IMR-90 (cell line): ENCODE results near the gene SERP1. TPM values are rescaled to one million over a fixed set of nuclear protein-coding genes. Genes with fewer than 3 reads are reported as not detected.

Experiments
- ATAC-seq: fragments of 200-7000 bp; cut with Tn5 transposase; 2 replicates; pipeline ENCODE4 v1.9.1; 2020; ENCODE audit warnings: low read depth, mild to moderate bottlenecking, moderate library complexity
- BruUV-seq: library from RNA; stranded (reverse); fragments of 400-500 nt; replicated peaks from 2 replicates; lab custom pipeline; 2021; lab: Mats Ljungman, UMichigan
- CTCF ChIA-PET: fragments of 300-600 bp; formaldehyde crosslinking; extraction: SDS; loops from one replicate; lab custom pipeline; 2021; ENCODE audit warnings: antibody characterized with exemption; lab: Yijun Ruan, JAX
- POLR2A ChIA-PET: fragments of 300-600 bp; sonication (Branson Sonifier 250); formaldehyde crosslinking; loops from one replicate; lab custom pipeline; 2022; ENCODE audit warnings: antibody characterized with exemption; ENCODE audit not compliant: unreplicated experiment; lab: Charles Lee
- DNase-seq: peaks from one replicate; pipeline ENCODE4 v3.0.0; 2013
- H2AFZ ChIP-seq: replicated peaks from 2 replicates; pipeline ENCODE3; 2013; ENCODE audit warnings: low read length, mild to moderate bottlenecking; ENCODE audit not compliant: poor library complexity
- H2AK5ac ChIP-seq: 2 replicates; pipeline ENCODE4 v1.6.1; 2013; ENCODE audit warnings: low read depth, low read length, inconsistent platforms
- H2AK9ac ChIP-seq: replicated peaks from 2 replicates; pipeline ENCODE3; 2013; ENCODE audit warnings: mild to moderate bottlenecking, low read depth, low read length, moderate library complexity; ENCODE audit not compliant: poor library complexity
- H2BK120ac ChIP-seq: 2 replicates; pipeline ENCODE4 v1.6.1; 2013; ENCODE audit warnings: low read depth, low read length, inconsistent platforms
- H2BK15ac ChIP-seq: 3 replicates; pipeline ENCODE4 v1.6.1; 2013; ENCODE audit warnings: low read depth, low read length, inconsistent platforms
- H2BK20ac ChIP-seq: 2 replicates; pipeline ENCODE4 v1.6.1; 2013; ENCODE audit warnings: low read depth, mild to moderate bottlenecking, inconsistent platforms, low read length, moderate library complexity
- H2BK5ac ChIP-seq: 2 replicates; pipeline ENCODE4 v1.6.1; 2013; ENCODE audit warnings: mild to moderate bottlenecking, low read depth, low read length, inconsistent platforms; ENCODE audit not compliant: poor library complexity, severe bottlenecking
- H3K14ac ChIP-seq: replicated peaks from 2 replicates; pipeline ENCODE4 v1.6.1; 2013; ENCODE audit warnings: low read depth, low read length, inconsistent platforms
- H3K18ac ChIP-seq: 2 replicates; pipeline ENCODE4 v1.6.1; 2013; ENCODE audit warnings: low read depth, low read length, control low read depth
- H3K23ac ChIP-seq: 2 replicates; pipeline ENCODE4 v1.6.1; 2013; ENCODE audit warnings: low read depth, low read length, inconsistent platforms
- H3K27ac ChIP-seq: 2 replicates; pipeline ENCODE4 v1.5.1; 2013; ENCODE audit warnings: mild to moderate bottlenecking, control low read depth, low read length; ENCODE audit not compliant: insufficient read depth
- H3K27me3 ChIP-seq: 2 replicates; pipeline ENCODE4 v1.6.1; 2013; ENCODE audit warnings: low read length; ENCODE audit not compliant: control insufficient read depth, insufficient read depth
- H3K36me3 ChIP-seq: 2 replicates; pipeline ENCODE4 v1.6.1; 2013; ENCODE audit warnings: low read length, mixed read lengths; ENCODE audit not compliant: control insufficient read depth, insufficient read depth
- H3K4ac ChIP-seq: 2 replicates; pipeline ENCODE4 v1.6.1; 2013; ENCODE audit warnings: low read depth, low read length, inconsistent platforms
- H3K4me1 ChIP-seq: 2 replicates; pipeline ENCODE4 v1.6.1; 2013; ENCODE audit warnings: low read length, mixed read lengths; ENCODE audit not compliant: control insufficient read depth, insufficient read depth
- H3K4me2 ChIP-seq: 2 replicates; pipeline ENCODE4 v1.6.1; 2013; ENCODE audit warnings: low read depth, mild to moderate bottlenecking, control low read depth, low read length, moderate library complexity
- H3K4me3 ChIP-seq: 2 replicates; pipeline ENCODE4 v1.5.1; 2013; ENCODE audit warnings: low read depth, mild to moderate bottlenecking, control low read depth, low read length, moderate library complexity; ENCODE audit not compliant: insufficient read depth
- H3K56ac ChIP-seq: 2 replicates; pipeline ENCODE4 v1.6.1; 2013; ENCODE audit warnings: low read length, inconsistent platforms; ENCODE audit not compliant: insufficient read depth; ENCODE audit errors: extremely low read depth
- H3K79me1 ChIP-seq, 2 experiments: 2 replicates each; pipeline ENCODE4 v1.6.1; 2013; ENCODE audit warnings: low read length in 2 of 2, inconsistent platforms in 1 of 2, low read depth in 1 of 2
- H3K9ac ChIP-seq: 2 replicates; pipeline ENCODE4 v1.6.1; 2013; ENCODE audit warnings: low read depth, low read length, control low read depth
- H3K9me1 ChIP-seq: 2 replicates; pipeline ENCODE4 v1.6.1; 2013; ENCODE audit warnings: low read length, inconsistent platforms; ENCODE audit not compliant: insufficient read depth
- H3K9me3 ChIP-seq: 2 replicates; pipeline ENCODE4 v1.6.1; 2013; ENCODE audit warnings: low read length; ENCODE audit not compliant: control insufficient read depth, insufficient read depth
- H4K20me1 ChIP-seq: 2 replicates; pipeline ENCODE4 v1.6.1; 2013; ENCODE audit warnings: low read length, inconsistent platforms; ENCODE audit not compliant: insufficient read depth
- H4K5ac ChIP-seq: 2 replicates; pipeline ENCODE4 v1.6.1; 2013; ENCODE audit warnings: mild to moderate bottlenecking, low read depth, low read length, control low read depth
- H4K8ac ChIP-seq, 2 experiments: 2 replicates each; pipeline ENCODE4 v1.6.1; 2013; ENCODE audit warnings: low read depth in 2 of 2, low read length in 2 of 2, control low read depth in 1 of 2, inconsistent platforms in 1 of 2
- H4K91ac ChIP-seq: 2 replicates; pipeline ENCODE4 v1.6.1; 2013; ENCODE audit warnings: low read depth, low read length, inconsistent platforms; ENCODE audit not compliant: insufficient read depth
- CHD1 ChIP-seq: IDR thresholded peaks from 2 replicates; pipeline ENCODE4 v1.6.1; 2012; ENCODE audit warnings: low read depth, low read length, improper control_type of control experiment
- FOS ChIP-seq: fragments of 150-350 bp; IDR thresholded peaks from 2 replicates; pipeline ENCODE4 v1.6.1; 2016; ENCODE audit warnings: low read depth, low read length
- MAZ ChIP-seq: IDR thresholded peaks from 2 replicates; pipeline ENCODE4 v1.6.1; 2012; ENCODE audit warnings: low read depth, mild to moderate bottlenecking, low read length, improper control_type of control experiment, moderate library complexity, borderline replicate concordance
- MXI1 ChIP-seq: IDR thresholded peaks from 2 replicates; pipeline ENCODE4 v1.6.1; 2012; ENCODE audit warnings: low read depth, mild to moderate bottlenecking, low read length, moderate library complexity, borderline replicate concordance
- NFE2L2 ChIP-seq: fragments of 150-350 bp; IDR thresholded peaks from 2 replicates; pipeline ENCODE4 v1.6.1; 2016; ENCODE audit warnings: low read depth, mild to moderate bottlenecking, low read length
- POLR2A ChIP-seq: IDR thresholded peaks from 2 replicates; pipeline ENCODE4 v1.6.1; 2012; ENCODE audit warnings: mild to moderate bottlenecking, low read depth, low read length
- RAD21 ChIP-seq: IDR thresholded peaks from 2 replicates; pipeline ENCODE4 v1.6.1; 2012; ENCODE audit warnings: low read length, improper control_type of control experiment
- RFX5 ChIP-seq: IDR thresholded peaks from 2 replicates; pipeline ENCODE4 v1.8.0; 2012; ENCODE audit warnings: low read depth, mild to moderate bottlenecking, low read length, moderate library complexity
- SMC3 ChIP-seq: fragments of 150-350 bp; IDR thresholded peaks from 2 replicates; pipeline ENCODE4 v1.6.1; 2016; ENCODE audit warnings: low read depth, mild to moderate bottlenecking, antibody characterized with exemption, low read length, moderate library complexity
- WGBS, 2 experiments: methylation state at CpG; one replicate each; pipeline versions ENCODE4 v1.1.5 to v1.1.7; 2013; ENCODE audit warnings: missing lambda C conversion rate in 2 of 2; ENCODE audit not compliant: insufficient read length in 1 of 2; ENCODE audit errors: extremely low coverage in 2 of 2; 5-methylcytosine and 5-hydroxymethylcytosine counted together
- dilution Hi-C: fragments of 300-500 bp; cut with HindIII; formaldehyde crosslinking; loops from one replicate; pipeline ENCODE4 v1.14.3; 2018; ENCODE audit warnings: low sequenced_read_pairs; ENCODE audit not compliant: unreplicated experiment
- in situ Hi-C: fragments of 300-500 bp; cut with MboI; formaldehyde crosslinking; loops from 3 replicates; pipeline ENCODE4 v1.14.3; 2019; ENCODE audit warnings: low sequenced_read_pairs, inconsistent platforms, mixed read lengths
- intact Hi-C: fragments of 100-400 bp; cut with micrococcal nuclease; formaldehyde crosslinking; loops from 2 replicates; pipeline ENCODE4 v1.10.0; 2022
- polyA plus RNA-seq, 3 experiments: library from polyadenylated mRNA; depleted of rRNA; stranded (reverse); fragments of >200 nt; gene quantifications; 2 replicates each; pipeline ENCODE4 v1.2.3, GENCODE V29; 2012; ENCODE audit warnings: low replicate concordance in 1 of 3
- total RNA-seq: library from RNA; depleted of rRNA; stranded (reverse); fragments of >200 nt; gene quantifications from 2 replicates; pipeline ENCODE4 v1.2.3, GENCODE V29; 2012
- TF ChIP-seq, protein P1 (sequence below): fragments of 150-350 bp; IDR thresholded peaks from 2 replicates; pipeline ENCODE4 v1.6.1; 2017; ENCODE audit warnings: mild to moderate bottlenecking, antibody characterized with exemption, low read length, low read depth
- TF ChIP-seq, protein P2 (sequence below): fragments of 150-350 bp; IDR thresholded peaks from 2 replicates; pipeline ENCODE4 v1.6.1; 2016; ENCODE audit warnings: low read depth, mild to moderate bottlenecking, low read length, moderate library complexity, borderline replicate concordance

SERP1 gene
- total and polyA plus RNA-seq, 2 of the 4 experiments (the other 2 are of a cell fraction), result 64.0 to 73.4 TPM

DNA sequence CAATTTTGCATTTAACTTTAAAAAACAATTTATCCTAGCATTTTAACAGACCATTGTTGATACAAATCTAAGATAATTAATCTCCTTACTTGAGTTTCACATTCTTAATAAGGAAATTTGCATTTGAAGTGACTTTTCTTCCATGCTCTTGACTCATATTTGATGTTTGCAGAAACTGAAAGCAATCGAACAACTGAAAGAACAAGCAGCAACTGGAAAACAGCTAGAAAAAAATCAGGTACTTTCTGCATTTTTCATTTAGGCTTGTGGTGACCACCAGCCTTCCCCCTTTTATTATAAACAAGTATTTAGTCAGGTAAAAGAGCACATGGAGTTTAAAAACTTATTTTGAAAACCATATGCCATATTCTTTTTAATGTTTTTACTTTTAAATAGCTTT is 36.7 kb upstream of the SERP1 start:
- 0 out of 2 replicates have a peak, but pooled peaks cover 2% of the 10 kb centered on the region for H3K9me1 ChIP-seq
- H2AFZ ChIP-seq, result no peak overlapping the region
- peaks cover 15% of the 10 kb centered on the region for H3K36me3 ChIP-seq
- H3K27ac ChIP-seq, result no peak overlapping the region
- no peak overlapping the region for H3K23ac ChIP-seq
- H3K79me1 ChIP-seq, result peaks cover 5 to 9% of the 10 kb centered on the region in 2 experiments; a peak in 3 of 4 replicates
- H2BK5ac ChIP-seq, result no peak overlapping the region
- POLR2A ChIA-PET, result no interaction called here
- H2BK20ac ChIP-seq, result no peak overlapping the region
- H4K5ac ChIP-seq, result no peak overlapping the region
- no peak overlapping the region for H3K18ac ChIP-seq
- intact Hi-C loops (no loop called here), dilution Hi-C loops (no loop called here), in situ Hi-C loops (no loop called here)
- no peak overlapping the region for H4K91ac ChIP-seq
- H4K8ac ChIP-seq, result no peak overlapping the region
- H3K27me3 ChIP-seq, result no peaks in the 10 kb centered on the region
- no peak overlapping the region for H2AK5ac ChIP-seq
- no peak overlapping the region for H3K56ac ChIP-seq
- CTCF ChIA-PET, result no interaction called here
- no peak overlapping the region for H3K9ac ChIP-seq
- H3K4me3 ChIP-seq, result no peak overlapping the region
- no peaks in the 10 kb centered on the region for H4K20me1 ChIP-seq
- H2BK15ac ChIP-seq, result no peak overlapping the region
- H3K4ac ChIP-seq, result no peak overlapping the region
- no peaks in the 10 kb centered on the region for H3K4me1 ChIP-seq
- H3K4me2 ChIP-seq, result no peak overlapping the region
- ATAC-seq (no peak), DNase-seq (no peak)
- H2AK9ac ChIP-seq, result no peak overlapping the region
- TF ChIP-seq FOS (no peak), SMC3 (no peak), NFE2L2 (no peak), RAD21 (no peak), MAZ (no peak), RFX5 (no peak), CHD1 (no peak), POLR2A (no peak), MXI1 (no peak)
- TF ChIP-seq, protein P1, sequence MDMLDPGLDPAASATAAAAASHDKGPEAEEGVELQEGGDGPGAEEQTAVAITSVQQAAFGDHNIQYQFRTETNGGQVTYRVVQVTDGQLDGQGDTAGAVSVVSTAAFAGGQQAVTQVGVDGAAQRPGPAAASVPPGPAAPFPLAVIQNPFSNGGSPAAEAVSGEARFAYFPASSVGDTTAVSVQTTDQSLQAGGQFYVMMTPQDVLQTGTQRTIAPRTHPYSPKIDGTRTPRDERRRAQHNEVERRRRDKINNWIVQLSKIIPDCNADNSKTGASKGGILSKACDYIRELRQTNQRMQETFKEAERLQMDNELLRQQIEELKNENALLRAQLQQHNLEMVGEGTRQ, result no peak
- TF ChIP-seq, protein P2, sequence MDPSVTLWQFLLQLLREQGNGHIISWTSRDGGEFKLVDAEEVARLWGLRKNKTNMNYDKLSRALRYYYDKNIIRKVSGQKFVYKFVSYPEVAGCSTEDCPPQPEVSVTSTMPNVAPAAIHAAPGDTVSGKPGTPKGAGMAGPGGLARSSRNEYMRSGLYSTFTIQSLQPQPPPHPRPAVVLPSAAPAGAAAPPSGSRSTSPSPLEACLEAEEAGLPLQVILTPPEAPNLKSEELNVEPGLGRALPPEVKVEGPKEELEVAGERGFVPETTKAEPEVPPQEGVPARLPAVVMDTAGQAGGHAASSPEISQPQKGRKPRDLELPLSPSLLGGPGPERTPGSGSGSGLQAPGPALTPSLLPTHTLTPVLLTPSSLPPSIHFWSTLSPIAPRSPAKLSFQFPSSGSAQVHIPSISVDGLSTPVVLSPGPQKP, result no peak
- no TSS peak for BruUV-seq
- WGBS, 2 experiments, result no CpG with 5 or more reads among the region's 1 CpG
- H3K9me3 ChIP-seq, result no peaks in the 10 kb centered on the region
- no peak overlapping the region for H3K14ac ChIP-seq
- no peak overlapping the region for H2BK120ac ChIP-seq
